SK-N-SH (cell line): ENCODE measurements around the gene ENPEP. TPM values are rescaled to one million over a fixed set of nuclear protein-coding genes. Genes with fewer than 3 reads are reported as not detected.
A peak's percentile ranks its signal among the peaks of the same experiment; 100 is the strongest.

ENCODE experiments used
- CTCF ChIA-PET: fragments of 300-600, 350-600 bp; formaldehyde crosslinking; extraction: SDS; loops from one replicate; lab custom pipeline; 2021; lab: Yijun Ruan, JAX
- POLR2A ChIA-PET: fragments of 350-600 bp; sonication (Branson Sonifier 250); formaldehyde crosslinking; extraction: SDS; loops from one replicate; lab custom pipeline; 2020; ENCODE audit warnings: antibody characterized with exemption, inconsistent platforms; lab: Yijun Ruan, JAX
- DNase-seq: peaks from one replicate; pipeline ENCODE4 v3.0.0; 2012
- H2AFZ ChIP-seq: fragments of 200-600 bp; sonication (generic); 2 replicates; pipeline ENCODE4 v1.8.1; 2016; ENCODE audit warnings: antibody characterized with exemption, mild to moderate bottlenecking, low read depth
- H3F3A ChIP-seq: fragments of 200-600 bp; sonication (generic); replicated peaks from 2 replicates; pipeline ENCODE3; 2016; ENCODE audit warnings: antibody characterized with exemption, mild to moderate bottlenecking; ENCODE audit not compliant: insufficient read depth
- H3K27ac ChIP-seq, 2 experiments: fragments of 200-500 bp in 1 of 2; fragments of 200-600 bp in 1 of 2; sonication (Bioruptor generic) in 1 of 2; sonication (generic), shearing (Covaris generic) in 1 of 2; 2 replicates each; pipeline versions ENCODE4 v1.5.1 to v1.6.1; 2014 to 2016; ENCODE audit warnings: low read depth in 2 of 2, inconsistent platforms in 1 of 2, low read length in 1 of 2, mild to moderate bottlenecking in 1 of 2, mixed read lengths in 1 of 2
- H3K27me3 ChIP-seq: fragments of 200-600 bp; sonication (generic), shearing (Covaris generic); 2 replicates; pipeline ENCODE4 v1.6.1; 2016; ENCODE audit warnings: mixed run types; ENCODE audit not compliant: insufficient read depth
- H3K36me3 ChIP-seq, 2 experiments: fragments of 200-500 bp in 1 of 2; fragments of 200-600 bp in 1 of 2; sonication (Bioruptor generic) in 1 of 2; sonication (generic) in 1 of 2; replicated peaks in 1 of 2; 2 replicates each; pipeline versions ENCODE3 to v1.5.1; 2014 to 2016; ENCODE audit warnings: low read length in 1 of 2, mild to moderate bottlenecking in 1 of 2; ENCODE audit not compliant: insufficient read depth in 2 of 2, control insufficient read depth in 1 of 2
- H3K4me1 ChIP-seq, 2 experiments: fragments of 200-500 bp in 1 of 2; fragments of 200-600 bp in 1 of 2; sonication (Bioruptor generic) in 1 of 2; sonication (generic), shearing (Covaris generic) in 1 of 2; 2 replicates each; pipeline versions ENCODE4 v1.5.1 to v1.6.1; 2014 to 2016; ENCODE audit warnings: low read depth in 1 of 2, low read length in 1 of 2, mixed run types in 1 of 2; ENCODE audit not compliant: insufficient read depth in 2 of 2, control insufficient read depth in 1 of 2
- H3K4me2 ChIP-seq: fragments of 200-600 bp; sonication (generic), shearing (Covaris generic); 2 replicates; pipeline ENCODE4 v1.6.1; 2017; ENCODE audit warnings: mixed run types
- H3K4me3 ChIP-seq, 2 experiments: fragments of 200-500 bp in 1 of 2; fragments of 200-600 bp in 1 of 2; sonication (Bioruptor generic) in 1 of 2; sonication (generic), shearing (Covaris generic) in 1 of 2; 2 replicates each; pipeline versions ENCODE4 v1.5.1 to v1.8.1; 2014 to 2016; ENCODE audit warnings: low read depth in 2 of 2, inconsistent platforms in 1 of 2, low read length in 1 of 2, mild to moderate bottlenecking in 1 of 2, mixed read lengths in 1 of 2, moderate library complexity in 1 of 2
- H3K79me2 ChIP-seq: fragments of 200-600 bp; sonication (generic); 2 replicates; pipeline ENCODE4 v1.8.1; 2017; ENCODE audit warnings: mild to moderate bottlenecking; ENCODE audit not compliant: insufficient read depth
- H3K9ac ChIP-seq: fragments of 200-600 bp; sonication (generic); 2 replicates; pipeline ENCODE4 v1.6.1; 2017; ENCODE audit warnings: mixed run types
- H3K9me2 ChIP-seq: fragments of 200-600 bp; sonication (generic); 2 replicates; pipeline ENCODE4 v1.6.1; 2017; ENCODE audit warnings: mixed run types
- H3K9me3 ChIP-seq: fragments of 200-600 bp; sonication (generic); 2 replicates; pipeline ENCODE4 v1.6.1; 2017; ENCODE audit warnings: mixed run types, mild to moderate bottlenecking, moderate library complexity
- H4K20me1 ChIP-seq: fragments of 200-600 bp; sonication (generic); 2 replicates; pipeline ENCODE4 v1.6.1; 2017; ENCODE audit warnings: mild to moderate bottlenecking, mixed run types; ENCODE audit not compliant: insufficient read depth
- ELF1 ChIP-seq: IDR thresholded peaks from 2 replicates; pipeline ENCODE4 v1.4.0; 2012
- EP300 ChIP-seq, 2 experiments: IDR thresholded peaks; 2 replicates each; pipeline versions ENCODE4 v1.4.0 to v1.6.1; 2012; ENCODE audit warnings: borderline replicate concordance in 1 of 2, low read depth in 1 of 2, low read length in 1 of 2
- FOSL2 ChIP-seq: IDR thresholded peaks from 2 replicates; pipeline ENCODE4 v1.4.0; 2012; ENCODE audit warnings: low read depth, mild to moderate bottlenecking, moderate library complexity, borderline replicate concordance
- GABPA ChIP-seq: IDR thresholded peaks from 2 replicates; pipeline ENCODE4 v1.4.0; 2012; ENCODE audit warnings: low read depth, mild to moderate bottlenecking
- JUND ChIP-seq: IDR thresholded peaks from 2 replicates; pipeline ENCODE4 v1.4.0; 2012
- MAX ChIP-seq: IDR thresholded peaks from 2 replicates; pipeline ENCODE4 v1.4.0; 2012; ENCODE audit warnings: low read depth
- MEF2A ChIP-seq: IDR thresholded peaks from 2 replicates; pipeline ENCODE4 v1.4.0; 2012; ENCODE audit warnings: low read depth, borderline replicate concordance
- MXI1 ChIP-seq: IDR thresholded peaks from 2 replicates; pipeline ENCODE4 v1.6.1; 2012; ENCODE audit warnings: mild to moderate bottlenecking, low read depth, low read length, improper control_type of control experiment
- POLR2AphosphoS5 ChIP-seq: IDR thresholded peaks from 2 replicates; pipeline ENCODE4 v1.6.1; 2012; ENCODE audit warnings: low read depth, low read length
- REST ChIP-seq: IDR thresholded peaks from 2 replicates; pipeline ENCODE4 v1.6.1; 2012; ENCODE audit warnings: mild to moderate bottlenecking, low read depth, low read length, moderate library complexity
- RFX5 ChIP-seq: IDR thresholded peaks from 2 replicates; pipeline ENCODE4 v1.6.1; 2012; ENCODE audit warnings: mild to moderate bottlenecking, improper control_type of control experiment, low read length
- RXRA ChIP-seq: IDR thresholded peaks from 2 replicates; pipeline ENCODE4 v1.4.0; 2012; ENCODE audit warnings: low read depth, mild to moderate bottlenecking, borderline replicate concordance
- SIN3A ChIP-seq: IDR thresholded peaks from 2 replicates; pipeline ENCODE4 v1.6.1; 2012; ENCODE audit warnings: low read depth, mild to moderate bottlenecking, low read length, moderate library complexity, borderline replicate concordance
- SMC3 ChIP-seq: IDR thresholded peaks from 2 replicates; pipeline ENCODE4 v1.6.1; 2012; ENCODE audit warnings: low read depth, low read length, improper control_type of control experiment
- TAF1 ChIP-seq: IDR thresholded peaks from 2 replicates; pipeline ENCODE4 v1.6.1; 2012; ENCODE audit warnings: low read depth, mild to moderate bottlenecking, low read length, moderate library complexity, borderline replicate concordance
- TEAD4 ChIP-seq: IDR thresholded peaks from 2 replicates; pipeline ENCODE4 v1.4.0; 2012; ENCODE audit warnings: mild to moderate bottlenecking, borderline replicate concordance; ENCODE audit not compliant: insufficient read depth
- USF2 ChIP-seq: fragments of 150-350 bp; IDR thresholded peaks from 2 replicates; pipeline ENCODE4 v1.6.1; 2017; ENCODE audit warnings: antibody characterized with exemption, low read length, low read depth, borderline replicate concordance
- YY1 ChIP-seq: IDR thresholded peaks from 2 replicates; pipeline ENCODE4 v1.4.0; 2012; ENCODE audit warnings: low read depth, mild to moderate bottlenecking
- ZBTB33 ChIP-seq: IDR thresholded peaks from 2 replicates; pipeline ENCODE4 v1.4.0; 2012; ENCODE audit warnings: low read depth, borderline replicate concordance
- WGBS: methylation state at CpG from one replicate; pipeline ENCODE4 v1.1.6; 2017; ENCODE audit warnings: low lambda C conversion rate; 5-methylcytosine and 5-hydroxymethylcytosine counted together
- polyA plus RNA-seq, 3 experiments: library from polyadenylated mRNA; depleted of rRNA; stranded (reverse); fragments of >200 nt; gene quantifications; 2 replicates each; pipeline ENCODE4 v1.2.3, GENCODE V29; 2012

Gene ENPEP
- polyA plus RNA-seq, 1 of the 3 experiments (the other 2 are of a cell fraction), result 0.16 TPM

- no peaks in the 10 kb centered on the region for H3K79me2 ChIP-seq
- H2AFZ ChIP-seq, result no peak overlapping the region
- CTCF ChIA-PET, result no interaction called here
- TF ChIP-seq RXRA, result no peak
- TF ChIP-seq SIN3A, result no peak
- no peak for TF ChIP-seq MAX
- no peak for TF ChIP-seq GABPA
- no peak for TF ChIP-seq REST
- peaks cover 0 to 8% of the 10 kb centered on the region in 2 experiments; a peak in 2 of 4 replicates for H3K4me1 ChIP-seq
- no peak overlapping the region for H3K27ac ChIP-seq
- no peak overlapping the region for H3K4me2 ChIP-seq
- WGBS, result 55% methylated on average over 1 of the region's 1 CpG
- peaks cover 4% of the 10 kb centered on the region for H3F3A ChIP-seq
- no peaks in the 10 kb centered on the region for H3K9me3 ChIP-seq
- H3K9me2 ChIP-seq, result no peaks in the 10 kb centered on the region
- H3K36me3 ChIP-seq, result no peaks in the 10 kb centered on the region
- H4K20me1 ChIP-seq, result no peaks in the 10 kb centered on the region
- H3K27me3 ChIP-seq, result no peaks in the 10 kb centered on the region
- H3K4me3 ChIP-seq, result no peak overlapping the region
- DNase-seq, result no peak
- POLR2A ChIA-PET, result no interaction called here
- H3K9ac ChIP-seq, result no peak overlapping the region
Observed at GRCh38 chr4:110477836-110478235, 1.9 kb downstream of the ENPEP start.

- POLR2A ChIA-PET, result no interaction called here
- no peak overlapping the region for H3K9ac ChIP-seq
- H3F3A ChIP-seq, result peaks cover 6% of the 10 kb centered on the region
- H3K27me3 ChIP-seq, result no peaks in the 10 kb centered on the region
- no peak overlapping the region for H3K4me3 ChIP-seq
- DNase-seq, result no peak
- WGBS, result 38% methylated on average over 8 of the region's 8 CpGs
- no peaks in the 10 kb centered on the region for H3K9me2 ChIP-seq
- CTCF ChIA-PET, result interaction anchor here (0.8 kb wide), 1 partner anchor 474 kb away, joined by 3 read pairs; no protein-coding TSS in a partner anchor
- no peak overlapping the region for H2AFZ ChIP-seq
- no peaks in the 10 kb centered on the region for H3K79me2 ChIP-seq
- H3K4me1 ChIP-seq, result peaks cover 0 to 15% of the 10 kb centered on the region in 2 experiments; a peak in 2 of 4 replicates
- no peaks in the 10 kb centered on the region for H4K20me1 ChIP-seq
- H3K9me3 ChIP-seq, result no peaks in the 10 kb centered on the region
- H3K27ac ChIP-seq, result peak overlapping the region in 1 of 2 experiments; percentile 66; a peak in 2 of 4 replicates
- no peak overlapping the region for H3K4me2 ChIP-seq
- H3K36me3 ChIP-seq, result no peaks in the 10 kb centered on the region
- TF ChIP-seq USF2 (no peak), FOSL2 (peak; percentile 63; the same call in 1 of the 2 replicates), TEAD4 (no peak), JUND (peak; percentile 48), MAX (peak; percentile 18; the same call in 1 of the 2 replicates), MXI1 (no peak), ELF1 (no peak), RFX5 (no peak), ZBTB33 (no peak), SMC3 (no peak), YY1 (no peak), POLR2AphosphoS5 (no peak), EP300 (IDR thresholded peaks at IDR 0.05; ENCODE audit: borderline replicate concordance in 1 of 2, low read depth in 1 of 2, low read length in 1 of 2) (0 out of 4 replicates have a peak, but pooled peaks of 1 of the 2 experiments have one; percentile 29), SIN3A (no peak), MEF2A (peak; percentile 18; the same call in 1 of the 2 replicates), TAF1 (no peak)
Observed at GRCh38 chr4:110480031-110480549, 4.1 kb downstream of the ENPEP start.
